WERI-Rb-1 (cell line): Measurements from ENCODE around the gene GARIN5B.

Experiments
- DNase-seq: peaks from one replicate; pipeline ENCODE4 v3.0.0-alpha.2; 2020
- H3K27ac ChIP-seq: fragments of 250-450 bp; sonication (Bioruptor Pico); 2 replicates; pipeline ENCODE4 v1.5.1; 2020; ENCODE audit warnings: mild to moderate bottlenecking, moderate library complexity
- H3K27me3 ChIP-seq: fragments of 250-450 bp; sonication (Bioruptor Pico); 2 replicates; pipeline ENCODE4 v1.5.1; 2021; ENCODE audit warnings: mild to moderate bottlenecking, low read depth, moderate library complexity; ENCODE audit not compliant: insufficient read depth, severe bottlenecking
- H3K36me3 ChIP-seq: fragments of 250-450 bp; sonication (Bioruptor Pico); 2 replicates; pipeline ENCODE4 v1.5.1; 2020; ENCODE audit warnings: mild to moderate bottlenecking, moderate library complexity
- H3K4me3 ChIP-seq: 2 replicates; pipeline ENCODE4 v1.5.1; 2011; ENCODE audit warnings: low read depth, mild to moderate bottlenecking, control low read depth, low read length
- H3K9me3 ChIP-seq: fragments of 250-450 bp; sonication (Bioruptor Pico); 2 replicates; pipeline ENCODE4 v1.5.1; 2021; ENCODE audit warnings: mild to moderate bottlenecking, moderate library complexity; ENCODE audit not compliant: severe bottlenecking
- CTCF ChIP-seq: IDR thresholded peaks from 2 replicates; pipeline ENCODE4 v1.5.1; 2011; ENCODE audit warnings: low read depth, mild to moderate bottlenecking, control low read depth, inconsistent platforms, low read length

GARIN5B gene

DNA sequence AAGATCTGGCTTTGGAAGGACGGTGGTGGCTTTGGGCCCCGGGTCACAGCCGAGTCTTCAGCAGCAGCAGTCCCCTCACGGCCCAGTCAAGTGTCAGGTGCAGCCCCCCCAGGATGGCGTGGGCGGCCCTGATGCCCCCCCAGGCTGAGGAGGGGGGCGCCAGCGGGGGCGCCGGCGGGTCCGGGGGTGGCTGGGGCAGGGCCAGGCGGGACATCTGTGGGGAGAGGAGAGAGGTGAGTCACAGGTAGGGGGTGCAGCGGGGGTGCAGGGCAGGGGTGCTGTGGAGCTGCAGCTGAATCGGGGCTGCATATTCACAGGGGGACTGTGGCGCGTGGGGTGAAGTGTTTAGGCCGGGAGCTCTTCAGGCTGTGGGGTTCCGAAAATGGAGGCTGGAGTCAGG, 2.9 kb upstream of the GARIN5B start:
- H3K27me3 ChIP-seq, result no peaks in the 10 kb centered on the region
- no peak for DNase-seq
- TF ChIP-seq CTCF, result no peak
- H3K27ac ChIP-seq, result no peak overlapping the region
- no peaks in the 10 kb centered on the region for H3K9me3 ChIP-seq
- no peak overlapping the region for H3K4me3 ChIP-seq
- no peaks in the 10 kb centered on the region for H3K36me3 ChIP-seq

DNA sequence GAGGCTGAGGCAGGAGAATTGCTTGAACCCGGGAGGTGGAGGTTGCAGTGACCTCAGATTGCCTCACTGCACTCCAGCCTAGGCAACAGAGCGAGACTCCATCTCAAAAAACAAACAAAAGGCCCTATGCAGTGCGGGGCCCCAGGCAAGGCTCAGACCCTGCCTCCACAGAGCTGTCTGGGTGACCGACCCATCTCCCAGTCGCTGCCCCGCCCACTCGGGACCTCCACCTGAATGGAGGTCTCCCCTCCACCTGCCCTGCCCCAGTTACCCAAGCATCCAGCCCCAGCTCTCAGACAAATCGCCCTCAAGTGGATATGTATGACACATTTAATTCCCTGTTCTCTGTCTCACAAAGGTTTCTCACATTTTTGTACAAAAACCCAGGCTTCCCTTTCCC, 2.2 kb upstream of the GARIN5B start:
- TF ChIP-seq CTCF, result no peak
- no peak for DNase-seq
- H3K9me3 ChIP-seq, result no peaks in the 10 kb centered on the region
- no peak overlapping the region for H3K4me3 ChIP-seq
- H3K27ac ChIP-seq, result no peak overlapping the region
- H3K36me3 ChIP-seq, result no peaks in the 10 kb centered on the region
- H3K27me3 ChIP-seq, result no peaks in the 10 kb centered on the region

GRCh38 chr19:55362174-55362989, 678 bp downstream of the GARIN5B start:
- Histone ChIP-seq H3K27ac (no peak overlapping the region), H3K27me3 (no peaks in the 10 kb centered on the region), H3K9me3 (no peaks in the 10 kb centered on the region), H3K4me3 (no peak overlapping the region), H3K36me3 (no peaks in the 10 kb centered on the region)
- no peak for TF ChIP-seq CTCF
- DNase-seq, result no peak

DNA sequence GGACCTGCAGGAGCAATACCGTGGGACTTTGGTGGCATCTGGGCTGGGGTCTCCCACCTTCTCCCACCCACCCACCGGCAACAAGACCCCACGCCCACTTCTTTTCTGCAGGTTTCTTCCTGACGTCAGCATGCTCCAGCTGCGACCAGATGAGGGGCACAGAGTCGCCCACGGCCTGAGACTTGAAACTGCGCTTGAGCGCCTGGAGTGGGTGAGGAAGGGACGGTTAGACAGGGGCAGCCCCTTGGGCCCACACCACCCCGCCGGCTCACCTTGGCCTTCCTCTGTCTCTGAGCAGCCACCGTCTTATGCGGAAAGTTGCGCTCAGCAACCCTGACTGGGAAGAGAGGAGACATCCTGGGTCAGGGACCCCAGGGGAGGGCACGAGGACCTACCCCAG, 2.2 kb downstream of the GARIN5B start:
- Histone ChIP-seq H3K36me3 (no peaks in the 10 kb centered on the region), H3K27me3 (no peaks in the 10 kb centered on the region)
- TF ChIP-seq CTCF, result no peak

GRCh38 chr19:55358943-55359908, 3.8 kb downstream of the GARIN5B start:
- Histone ChIP-seq H3K9me3 (no peaks in the 10 kb centered on the region), H3K36me3 (no peaks in the 10 kb centered on the region), H3K4me3 (no peak overlapping the region), H3K27ac (no peak overlapping the region), H3K27me3 (no peaks in the 10 kb centered on the region)
- DNase-seq, result no peak
- no peak for TF ChIP-seq CTCF

More for the DNA sequence above, 2.2 kb downstream of the GARIN5B start:
- H3K4me3 ChIP-seq, result no peak overlapping the region
- H3K27ac ChIP-seq, result no peak overlapping the region
- no peak for DNase-seq
- H3K9me3 ChIP-seq, result no peaks in the 10 kb centered on the region
